ENCODE data around the gene IL17RA. TPM values are rescaled to one million over a fixed set of nuclear protein-coding genes. Genes with fewer than 3 reads are reported as not detected.

Gene IL17RA
- total RNA-seq, 1 experiment from 2014 or later: 11.7 TPM

DNA sequence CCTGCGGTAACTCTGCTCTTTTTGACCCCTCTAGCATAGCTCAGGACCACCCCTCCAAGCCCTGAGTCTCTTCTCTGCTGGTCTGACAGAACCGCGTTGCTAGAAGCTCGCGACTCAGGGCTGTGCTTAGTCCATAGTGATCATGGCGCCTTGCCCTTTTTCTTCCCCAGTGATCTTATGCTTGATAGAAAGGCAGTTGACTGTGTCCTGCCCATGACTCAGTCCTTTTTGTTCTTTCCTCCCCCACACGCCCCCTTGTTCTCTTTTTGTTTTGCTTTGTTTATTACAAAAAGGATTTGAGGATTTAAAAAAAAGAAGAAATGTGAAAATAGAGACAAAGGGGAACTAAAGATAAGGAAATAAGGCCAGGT is 17.5 kb downstream of the IL17RA start:
- CTCF ChIA-PET: no interaction called here
- no TSS peak for BruUV-seq (replicated peaks)
- no peaks in the 10 kb centered on the region for H3K36me3 ChIP-seq (ENCODE audit: control insufficient read depth, insufficient read depth, low read length)
- H3K4me3 ChIP-seq (ENCODE audit: low read depth in 2 of 2, low read length in 2 of 2): no peak overlapping the region
- H3K9me3 ChIP-seq (ENCODE audit: control insufficient read depth, insufficient read depth, low read depth, low read length): no peaks in the 10 kb centered on the region
- TF ChIP-seq, protein P1, sequence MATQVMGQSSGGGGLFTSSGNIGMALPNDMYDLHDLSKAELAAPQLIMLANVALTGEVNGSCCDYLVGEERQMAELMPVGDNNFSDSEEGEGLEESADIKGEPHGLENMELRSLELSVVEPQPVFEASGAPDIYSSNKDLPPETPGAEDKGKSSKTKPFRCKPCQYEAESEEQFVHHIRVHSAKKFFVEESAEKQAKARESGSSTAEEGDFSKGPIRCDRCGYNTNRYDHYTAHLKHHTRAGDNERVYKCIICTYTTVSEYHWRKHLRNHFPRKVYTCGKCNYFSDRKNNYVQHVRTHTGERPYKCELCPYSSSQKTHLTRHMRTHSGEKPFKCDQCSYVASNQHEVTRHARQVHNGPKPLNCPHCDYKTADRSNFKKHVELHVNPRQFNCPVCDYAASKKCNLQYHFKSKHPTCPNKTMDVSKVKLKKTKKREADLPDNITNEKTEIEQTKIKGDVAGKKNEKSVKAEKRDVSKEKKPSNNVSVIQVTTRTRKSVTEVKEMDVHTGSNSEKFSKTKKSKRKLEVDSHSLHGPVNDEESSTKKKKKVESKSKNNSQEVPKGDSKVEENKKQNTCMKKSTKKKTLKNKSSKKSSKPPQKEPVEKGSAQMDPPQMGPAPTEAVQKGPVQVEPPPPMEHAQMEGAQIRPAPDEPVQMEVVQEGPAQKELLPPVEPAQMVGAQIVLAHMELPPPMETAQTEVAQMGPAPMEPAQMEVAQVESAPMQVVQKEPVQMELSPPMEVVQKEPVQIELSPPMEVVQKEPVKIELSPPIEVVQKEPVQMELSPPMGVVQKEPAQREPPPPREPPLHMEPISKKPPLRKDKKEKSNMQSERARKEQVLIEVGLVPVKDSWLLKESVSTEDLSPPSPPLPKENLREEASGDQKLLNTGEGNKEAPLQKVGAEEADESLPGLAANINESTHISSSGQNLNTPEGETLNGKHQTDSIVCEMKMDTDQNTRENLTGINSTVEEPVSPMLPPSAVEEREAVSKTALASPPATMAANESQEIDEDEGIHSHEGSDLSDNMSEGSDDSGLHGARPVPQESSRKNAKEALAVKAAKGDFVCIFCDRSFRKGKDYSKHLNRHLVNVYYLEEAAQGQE (IDR thresholded peaks at IDR 0.05; ENCODE audit: insufficient read depth in 1 of 2, low read depth in 2 of 2, low read length in 1 of 2): no peak
- no peak for TF ChIP-seq TCF7L2 (IDR thresholded peaks at IDR 0.05; ENCODE audit: low read depth, low read length)
- no peak for TF ChIP-seq SIN3A (IDR thresholded peaks at IDR 0.05; ENCODE audit: borderline replicate concordance, insufficient read depth, low read depth, low read length)
- no peak for TF ChIP-seq POLR2AphosphoS5 (IDR thresholded peaks at IDR 0.05; ENCODE audit: low read depth, low read length)
- TF ChIP-seq, protein P2, sequence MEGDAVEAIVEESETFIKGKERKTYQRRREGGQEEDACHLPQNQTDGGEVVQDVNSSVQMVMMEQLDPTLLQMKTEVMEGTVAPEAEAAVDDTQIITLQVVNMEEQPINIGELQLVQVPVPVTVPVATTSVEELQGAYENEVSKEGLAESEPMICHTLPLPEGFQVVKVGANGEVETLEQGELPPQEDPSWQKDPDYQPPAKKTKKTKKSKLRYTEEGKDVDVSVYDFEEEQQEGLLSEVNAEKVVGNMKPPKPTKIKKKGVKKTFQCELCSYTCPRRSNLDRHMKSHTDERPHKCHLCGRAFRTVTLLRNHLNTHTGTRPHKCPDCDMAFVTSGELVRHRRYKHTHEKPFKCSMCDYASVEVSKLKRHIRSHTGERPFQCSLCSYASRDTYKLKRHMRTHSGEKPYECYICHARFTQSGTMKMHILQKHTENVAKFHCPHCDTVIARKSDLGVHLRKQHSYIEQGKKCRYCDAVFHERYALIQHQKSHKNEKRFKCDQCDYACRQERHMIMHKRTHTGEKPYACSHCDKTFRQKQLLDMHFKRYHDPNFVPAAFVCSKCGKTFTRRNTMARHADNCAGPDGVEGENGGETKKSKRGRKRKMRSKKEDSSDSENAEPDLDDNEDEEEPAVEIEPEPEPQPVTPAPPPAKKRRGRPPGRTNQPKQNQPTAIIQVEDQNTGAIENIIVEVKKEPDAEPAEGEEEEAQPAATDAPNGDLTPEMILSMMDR (IDR thresholded peaks at IDR 0.05): no peak
- intact Hi-C loops (cut with micrococcal nuclease; ENCODE audit: unreplicated experiment) (no loop called here), in situ Hi-C loops (cut with HindIII; ENCODE audit: low pct_unique_long_range_greater_than_20kb, low sequenced_read_pairs) (no loop called here)
- DNase-seq (ENCODE audit: low read depth, low spot score) (no peak), ATAC-seq (no peak)
- no peaks in the 10 kb centered on the region for H3K27me3 ChIP-seq (ENCODE audit: control insufficient read depth, insufficient read depth, low read length)
- H3K4me1 ChIP-seq (ENCODE audit: control insufficient read depth, insufficient read depth, low read length): no peaks in the 10 kb centered on the region
- POLR2A ChIA-PET: no interaction called here
- no peak overlapping the region for H3K27ac ChIP-seq (ENCODE audit: low read length)

DNA sequence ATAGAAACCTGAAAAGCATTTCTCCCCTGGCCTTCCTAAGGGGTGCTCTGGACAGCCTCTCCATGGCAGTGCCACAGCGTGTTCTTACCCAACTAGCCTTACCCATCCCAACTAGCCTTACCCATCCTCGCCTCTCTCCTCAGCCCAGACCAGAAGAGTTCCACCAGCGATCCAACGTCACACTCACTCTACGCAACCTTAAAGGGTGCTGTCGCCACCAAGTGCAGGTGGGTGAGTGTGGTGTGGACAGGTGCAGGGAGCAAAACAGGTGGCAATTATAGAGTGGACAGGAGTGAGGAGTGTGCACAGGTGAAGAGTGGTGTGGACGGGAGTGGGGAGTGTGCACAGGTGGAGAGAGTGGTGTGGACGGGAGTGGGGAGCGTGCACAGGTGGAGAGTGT is 18.6 kb downstream of the IL17RA start:
- no peaks in the 10 kb centered on the region for H3K9me3 ChIP-seq (ENCODE audit: control insufficient read depth, insufficient read depth, low read depth, low read length)
- no TSS peak for BruUV-seq (replicated peaks)
- POLR2A ChIA-PET: no interaction called here
- H3K4me3 ChIP-seq (ENCODE audit: low read depth in 2 of 2, low read length in 2 of 2): no peak overlapping the region
- CTCF ChIA-PET: no interaction called here
- in situ Hi-C loops (cut with HindIII; ENCODE audit: low pct_unique_long_range_greater_than_20kb, low sequenced_read_pairs) (no loop called here), intact Hi-C loops (cut with micrococcal nuclease; ENCODE audit: unreplicated experiment) (no loop called here)
- H3K36me3 ChIP-seq (ENCODE audit: control insufficient read depth, insufficient read depth, low read length): no peaks in the 10 kb centered on the region
- no peaks in the 10 kb centered on the region for H3K27me3 ChIP-seq (ENCODE audit: control insufficient read depth, insufficient read depth, low read length)
- no peak overlapping the region for H3K27ac ChIP-seq (ENCODE audit: low read length)
- no peaks in the 10 kb centered on the region for H3K4me1 ChIP-seq (ENCODE audit: control insufficient read depth, insufficient read depth, low read length)
- ATAC-seq (no peak), DNase-seq (ENCODE audit: low read depth, low spot score) (no peak)
- TF ChIP-seq, protein P2 (IDR thresholded peaks at IDR 0.05): no peak
- no peak for TF ChIP-seq TCF7L2 (IDR thresholded peaks at IDR 0.05; ENCODE audit: low read depth, low read length)

Data from Panc1 (cell line).